Esophagus squamous epithelium (tissue), 4 donors: ENCODE results near the gene RAB37.

Experiments
- CTCF ChIP-seq, 6 experiments: fragments of 450-650 bp in 4 of 6; fragments of 200-600 bp in 2 of 6; sonication (generic) in 2 of 6; IDR thresholded peaks; one replicate each; pipeline ENCODE4 v1.5.1; 2016 to 2019; ENCODE audit warnings: antibody characterized with exemption in 6 of 6, mild to moderate bottlenecking in 4 of 6, moderate library complexity in 4 of 6
- POLR2A ChIP-seq, 4 donors: fragments of 450-650 bp; IDR thresholded peaks; one replicate each; pipeline ENCODE4 v1.6.1; 2017; ENCODE audit warnings: antibody characterized with exemption in 4 of 4, mild to moderate bottlenecking in 4 of 4, moderate library complexity in 3 of 4

- TF ChIP-seq CTCF (IDR thresholded peaks at IDR 0.05) = no peak
- TF ChIP-seq POLR2A (IDR thresholded peaks at IDR 0.05) = no peak
Observed at GRCh38 chr17:74757502-74757901, 20.4 kb downstream of the RAB37 start.
